ENCODE results near the gene GSTM1.

DNA sequence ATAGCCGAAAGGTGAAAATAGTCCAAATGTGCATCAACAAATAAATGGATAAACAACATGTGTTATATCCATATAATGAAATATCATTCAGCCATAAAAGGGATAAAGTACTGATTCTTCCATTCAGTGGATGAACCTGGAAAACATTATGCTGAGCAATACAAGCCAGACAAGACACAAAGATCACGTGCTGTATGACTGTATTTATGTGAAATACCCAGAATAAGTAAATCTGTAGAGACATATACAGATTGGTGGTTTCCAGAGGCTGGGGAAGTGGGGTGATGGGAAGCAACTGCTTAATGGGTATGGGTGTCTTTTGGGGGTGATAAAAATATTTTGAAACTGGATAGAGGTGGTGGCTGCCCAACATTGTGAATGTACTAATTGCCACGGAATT lies 45.0 kb upstream of the GSTM1 start:
- TF ChIP-seq CTCF (IDR thresholded peaks at IDR 0.05) = no peak
- no peak for TF ChIP-seq EZH2 (IDR thresholded peaks at IDR 0.05; ENCODE audit: borderline replicate concordance, insufficient read depth, low read depth, low read length, poor library complexity, severe bottlenecking)
